Measurements from ENCODE around the gene TRPM7.

Gene TRPM7

GRCh38 chr15:50685191-50685975 is 1.2 kb downstream of the TRPM7 start:
- DNase-seq (ENCODE audit: low spot score) = peak; percentile 4
- TF ChIP-seq CTCF (IDR thresholded peaks at IDR 0.05; ENCODE audit: extremely low read depth, missing control alignments) = no peak

- TF ChIP-seq CTCF (IDR thresholded peaks at IDR 0.05; ENCODE audit: extremely low read depth, missing control alignments) = no peak
- no peak for DNase-seq (ENCODE audit: low spot score)
Observed at GRCh38 chr15:50681467-50681866, 5.1 kb downstream of the TRPM7 start.

GRCh38 chr15:50676799-50677483 is 9.7 kb downstream of the TRPM7 start:
- no peak for TF ChIP-seq CTCF (IDR thresholded peaks at IDR 0.05; ENCODE audit: extremely low read depth, missing control alignments)
- no peak for DNase-seq (ENCODE audit: low spot score)

- TF ChIP-seq CTCF (IDR thresholded peaks at IDR 0.05; ENCODE audit: extremely low read depth, missing control alignments) = peak; percentile 10
- no peak for DNase-seq (ENCODE audit: low spot score)
Observed at GRCh38 chr15:50675535-50676144, 11.0 kb downstream of the TRPM7 start.

- DNase-seq (ENCODE audit: low spot score) = no peak
- TF ChIP-seq CTCF (IDR thresholded peaks at IDR 0.05; ENCODE audit: extremely low read depth, missing control alignments) = no peak
Observed at GRCh38 chr15:50670115-50670514, 16.5 kb downstream of the TRPM7 start.

- DNase-seq (ENCODE audit: low spot score) = no peak
- no peak for TF ChIP-seq CTCF (IDR thresholded peaks at IDR 0.05; ENCODE audit: extremely low read depth, missing control alignments)
Observed at GRCh38 chr15:50669611-50670010, 17.0 kb downstream of the TRPM7 start.

GRCh38 chr15:50665938-50666337 is 20.7 kb downstream of the TRPM7 start:
- TF ChIP-seq CTCF (IDR thresholded peaks at IDR 0.05; ENCODE audit: extremely low read depth, missing control alignments) = no peak
- DNase-seq (ENCODE audit: low spot score) = no peak

All from GM20000 (cell line).